Esophagus (tissue), 2 donors: ENCODE data around the gene HAND1. TPM values are rescaled to one million over a fixed set of nuclear protein-coding genes. Genes with fewer than 3 reads are reported as not detected.

Source experiments
- H3K27ac ChIP-seq, 2 donors: one replicate each; pipeline ENCODE4 v1.5.1; 2013; ENCODE audit warnings: low read depth in 2 of 2, mild to moderate bottlenecking in 2 of 2, inconsistent platforms in 1 of 2, low read length in 1 of 2, moderate library complexity in 1 of 2
- H3K27me3 ChIP-seq, 2 donors: one replicate each; pipeline ENCODE4 v1.6.1; 2013; ENCODE audit warnings: low read length in 2 of 2, control low read depth in 1 of 2, mild to moderate bottlenecking in 1 of 2; ENCODE audit not compliant: insufficient read depth in 2 of 2, control insufficient read depth in 1 of 2
- H3K36me3 ChIP-seq, 2 donors: one replicate each; pipeline ENCODE4 v1.6.1; 2013; ENCODE audit warnings: low read length in 1 of 2; ENCODE audit not compliant: control insufficient read depth in 2 of 2, insufficient read depth in 2 of 2
- H3K4me1 ChIP-seq, 2 donors: one replicate each; pipeline ENCODE4 v1.6.1; 2013; ENCODE audit warnings: low read length in 1 of 2; ENCODE audit not compliant: control insufficient read depth in 2 of 2, insufficient read depth in 2 of 2
- H3K4me3 ChIP-seq, 2 donors: one replicate each; pipeline ENCODE4 v1.5.1; 2013; ENCODE audit warnings: low read length in 2 of 2, mild to moderate bottlenecking in 2 of 2, low read depth in 1 of 2, moderate library complexity in 1 of 2
- H3K9me3 ChIP-seq, 2 donors: one replicate each; pipeline ENCODE4 v1.6.1; 2013; ENCODE audit warnings: mild to moderate bottlenecking in 2 of 2, low read depth in 1 of 2, low read length in 1 of 2, moderate library complexity in 1 of 2; ENCODE audit not compliant: control insufficient read depth in 2 of 2, insufficient read depth in 1 of 2
- WGBS, 2 donors: extraction: QIAGEN DNeasy Blood & Tissue Kit; methylation state at CpG; one replicate each; pipeline ENCODE4 v1.1.7; 2013; 5-methylcytosine and 5-hydroxymethylcytosine counted together
- polyA plus RNA-seq, 2 donors: library from polyadenylated mRNA; stranded (reverse); fragments of 200-250 nt; gene quantifications; one replicate each; pipeline ENCODE4 v1.2.3, GENCODE V29; 2013
- donor health status: healthy with polysubstance abuse.
- donor health status: Bipolar disorder and iron deficiency.

HAND1 gene
- polyA plus RNA-seq, 2 donors, result not detected

DNA sequence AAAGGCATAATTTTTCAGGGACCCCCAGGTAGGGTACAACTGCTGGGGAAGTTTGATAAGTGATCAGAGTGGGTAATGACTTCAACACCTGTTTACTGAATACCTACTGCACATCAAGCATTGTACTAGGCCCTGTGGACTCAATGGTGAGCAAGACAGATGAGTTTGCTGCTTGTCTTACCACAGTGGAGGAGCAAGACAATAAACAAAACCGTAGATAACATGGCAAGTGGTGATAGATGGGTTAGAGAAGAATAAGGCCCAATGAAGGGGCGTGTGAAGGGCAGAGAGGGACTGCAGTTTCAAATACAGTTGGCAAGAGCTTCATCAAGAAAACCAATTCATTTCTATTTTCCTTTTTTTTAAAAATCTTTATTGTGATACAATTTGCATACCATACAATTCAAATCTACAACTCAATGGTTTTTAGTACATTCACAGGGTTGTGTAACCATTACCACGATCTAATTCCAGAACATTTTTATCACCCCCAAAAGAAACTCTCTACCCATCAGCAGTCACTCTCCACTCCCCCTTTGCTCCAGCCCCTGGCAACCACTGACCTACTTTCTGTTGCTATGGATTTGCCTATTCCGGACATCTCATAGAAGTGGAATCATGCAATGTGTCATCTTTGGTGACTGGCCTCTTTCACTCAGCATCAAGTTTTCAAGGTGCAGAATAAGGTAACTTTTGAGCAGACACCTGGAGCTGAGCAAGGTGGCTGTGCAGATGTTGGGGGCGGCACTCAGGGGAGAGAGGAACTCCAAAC lies 31.9 kb upstream of the HAND1 start:
- Histone ChIP-seq H3K4me1 (no peaks in the 10 kb centered on the region), H3K27me3 (no peaks in the 10 kb centered on the region)
- 60 to 61% methylated on average over 5 of the region's 5 CpGs for WGBS, 2 donors

DNA sequence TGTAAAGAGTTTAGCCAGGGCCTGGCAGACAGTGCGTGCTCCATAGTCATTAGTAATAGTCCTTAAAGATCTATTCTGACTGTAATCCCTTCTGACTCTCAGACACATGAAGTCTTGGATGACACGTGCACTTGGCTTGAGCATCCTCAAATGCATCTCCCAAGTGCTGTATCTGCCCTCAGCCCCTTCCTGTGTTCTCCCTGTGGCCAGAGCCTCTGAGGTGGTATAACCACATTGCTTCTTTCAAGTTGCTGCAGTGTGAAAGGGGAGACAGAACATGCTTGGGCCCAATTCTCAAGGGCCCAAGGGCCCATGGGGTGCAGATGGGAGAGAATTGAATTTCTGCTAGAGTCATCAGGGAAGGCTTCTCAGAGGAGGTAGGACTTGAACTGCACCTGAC lies 30.1 kb upstream of the HAND1 start:
- Histone ChIP-seq H3K4me3 (no peak overlapping the region), H3K4me1 (no peaks in the 10 kb centered on the region), H3K27ac (no peak overlapping the region), H3K36me3 (no peaks in the 10 kb centered on the region), H3K27me3 (no peaks in the 10 kb centered on the region), H3K9me3 (no peaks in the 10 kb centered on the region)
- 84 to 91% methylated on average over 2 of the region's 2 CpGs for WGBS, 2 donors

More for the DNA sequence above, 31.9 kb upstream of the HAND1 start:
- no peaks in the 10 kb centered on the region for H3K9me3 ChIP-seq
- no peak overlapping the region for H3K4me3 ChIP-seq
- no peaks in the 10 kb centered on the region for H3K36me3 ChIP-seq
- no peak overlapping the region for H3K27ac ChIP-seq

- Histone ChIP-seq H3K4me1 (no peaks in the 10 kb centered on the region), H3K9me3 (no peaks in the 10 kb centered on the region), H3K36me3 (no peaks in the 10 kb centered on the region), H3K27me3 (no peaks in the 10 kb centered on the region), H3K4me3 (no peak overlapping the region), H3K27ac (no peak overlapping the region)
- WGBS, 2 donors, result 81 to 84% methylated on average over 11 of the region's 11 CpGs
These were observed 28.7 kb upstream of the HAND1 start for GRCh38 chr5:154506716-154507080.

GRCh38 chr5:154506049-154506715 lies 28.2 kb upstream of the HAND1 start:
- H3K4me3 ChIP-seq, result no peak overlapping the region

GRCh38 chr5:154505567-154505966 lies 27.5 kb upstream of the HAND1 start:
- no peak overlapping the region for H3K4me3 ChIP-seq
- 64 to 67% methylated on average over 10 of the region's 10 CpGs for WGBS, 2 donors
- no peak overlapping the region for H3K27ac ChIP-seq
- H3K36me3 ChIP-seq, result no peaks in the 10 kb centered on the region
- H3K9me3 ChIP-seq, result no peaks in the 10 kb centered on the region
- no peaks in the 10 kb centered on the region for H3K4me1 ChIP-seq
- no peaks in the 10 kb centered on the region for H3K27me3 ChIP-seq

More at GRCh38 chr5:154506049-154506715, 28.2 kb upstream of the HAND1 start:
- H3K36me3 ChIP-seq, result no peaks in the 10 kb centered on the region
- H3K27me3 ChIP-seq, result no peaks in the 10 kb centered on the region
- 87% methylated on average over 8 of the region's 8 CpGs for WGBS, 2 donors
- H3K4me1 ChIP-seq, result no peaks in the 10 kb centered on the region
- no peak overlapping the region for H3K27ac ChIP-seq
- H3K9me3 ChIP-seq, result no peaks in the 10 kb centered on the region

- H3K27me3 ChIP-seq, result no peaks in the 10 kb centered on the region
- WGBS, 2 donors, result 94 to 100% methylated on average over 2 of the region's 2 CpGs
- H3K4me1 ChIP-seq, result no peaks in the 10 kb centered on the region
- H3K27ac ChIP-seq, result no peak overlapping the region
- H3K4me3 ChIP-seq, result no peak overlapping the region
- no peaks in the 10 kb centered on the region for H3K36me3 ChIP-seq
- no peaks in the 10 kb centered on the region for H3K9me3 ChIP-seq
These were observed 25.6 kb upstream of the HAND1 start for GRCh38 chr5:154503698-154504039.

- 85 to 87% methylated on average over 1 of the region's 1 CpG for WGBS, 2 donors
- Histone ChIP-seq H3K27me3 (no peaks in the 10 kb centered on the region), H3K4me1 (no peaks in the 10 kb centered on the region), H3K27ac (no peak overlapping the region), H3K9me3 (no peaks in the 10 kb centered on the region), H3K36me3 (no peaks in the 10 kb centered on the region), H3K4me3 (no peak overlapping the region)
These were observed 24.2 kb upstream of the HAND1 start for GRCh38 chr5:154502180-154502579.

GRCh38 chr5:154501566-154501965 lies 23.5 kb upstream of the HAND1 start:
- WGBS, 2 donors, result 37 to 46% methylated on average over 2 of the region's 2 CpGs
- H3K27me3 ChIP-seq, result no peaks in the 10 kb centered on the region
- H3K27ac ChIP-seq, result no peak overlapping the region
- no peak overlapping the region for H3K4me3 ChIP-seq
- H3K4me1 ChIP-seq, result no peaks in the 10 kb centered on the region
- no peaks in the 10 kb centered on the region for H3K9me3 ChIP-seq
- no peaks in the 10 kb centered on the region for H3K36me3 ChIP-seq

DNA sequence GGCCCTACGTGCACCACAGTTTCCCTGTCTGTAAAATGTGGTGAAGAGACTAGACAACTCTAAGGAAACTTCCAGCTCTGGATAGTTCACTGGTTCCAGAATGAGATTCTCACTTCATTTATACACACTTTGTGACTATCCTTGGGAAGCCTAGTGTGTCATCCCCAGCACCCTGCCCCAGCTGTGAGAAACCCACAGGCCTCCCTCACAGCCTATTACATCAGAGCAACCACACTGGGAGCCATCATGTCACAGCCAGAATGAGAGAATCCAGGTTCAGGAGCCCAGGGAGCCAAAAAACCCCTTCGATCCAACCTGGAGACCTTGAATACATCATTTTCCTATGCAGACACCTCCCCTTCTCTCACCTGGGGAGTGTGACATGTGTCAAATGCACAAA lies 21.0 kb upstream of the HAND1 start:
- Histone ChIP-seq H3K4me1 (no peaks in the 10 kb centered on the region), H3K27me3 (no peaks in the 10 kb centered on the region), H3K27ac (no peak overlapping the region), H3K36me3 (no peaks in the 10 kb centered on the region), H3K9me3 (no peaks in the 10 kb centered on the region), H3K4me3 (no peak overlapping the region)
- 80 to 93% methylated on average over 2 of the region's 2 CpGs for WGBS, 2 donors

DNA sequence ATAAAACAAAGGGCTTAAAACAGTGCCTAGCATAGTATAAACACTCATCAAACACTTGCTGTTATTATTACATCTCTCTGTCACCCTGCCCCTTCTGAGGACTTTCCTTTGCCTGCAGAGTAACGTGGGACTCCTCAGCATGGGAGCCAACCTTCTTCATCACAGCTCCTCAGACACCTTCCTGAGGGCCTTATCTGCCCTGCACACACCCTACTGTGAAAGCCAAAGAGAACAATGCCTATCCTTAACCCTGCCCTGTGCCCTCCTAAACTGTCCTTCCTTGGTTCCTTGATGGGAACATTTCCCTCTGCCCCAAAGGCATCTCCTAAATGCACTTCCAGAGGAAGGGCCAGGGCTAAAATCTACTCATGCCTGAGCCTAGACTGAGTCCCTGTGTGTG lies 20.6 kb upstream of the HAND1 start:
- H3K27me3 ChIP-seq, result no peaks in the 10 kb centered on the region
- 57 to 67% methylated on average over 1 of the region's 1 CpG for WGBS, 2 donors

More for the DNA sequence above, 20.6 kb upstream of the HAND1 start:
- Histone ChIP-seq H3K9me3 (no peaks in the 10 kb centered on the region), H3K36me3 (no peaks in the 10 kb centered on the region), H3K4me1 (no peaks in the 10 kb centered on the region), H3K4me3 (no peak overlapping the region), H3K27ac (no peak overlapping the region)
